GM21447 (cell line): ENCODE data around the gene SLC12A3.
"Not testable (repeated sequence)": the region's sequence is repeated elsewhere in the genome, so short reads cannot be mapped to it uniquely, and the experiment has no call there.

Source experiments
- ATAC-seq: cut with Tn5 transposase; IDR thresholded peaks from one replicate; pipeline ENCODE4 v1.9.1; 2021; ENCODE audit not compliant: unreplicated experiment

Gene SLC12A3

GRCh38 chr16:56868766-56869165 lies 3.8 kb downstream of the SLC12A3 start:
- ATAC-seq, result not testable (repeated sequence)

DNA sequence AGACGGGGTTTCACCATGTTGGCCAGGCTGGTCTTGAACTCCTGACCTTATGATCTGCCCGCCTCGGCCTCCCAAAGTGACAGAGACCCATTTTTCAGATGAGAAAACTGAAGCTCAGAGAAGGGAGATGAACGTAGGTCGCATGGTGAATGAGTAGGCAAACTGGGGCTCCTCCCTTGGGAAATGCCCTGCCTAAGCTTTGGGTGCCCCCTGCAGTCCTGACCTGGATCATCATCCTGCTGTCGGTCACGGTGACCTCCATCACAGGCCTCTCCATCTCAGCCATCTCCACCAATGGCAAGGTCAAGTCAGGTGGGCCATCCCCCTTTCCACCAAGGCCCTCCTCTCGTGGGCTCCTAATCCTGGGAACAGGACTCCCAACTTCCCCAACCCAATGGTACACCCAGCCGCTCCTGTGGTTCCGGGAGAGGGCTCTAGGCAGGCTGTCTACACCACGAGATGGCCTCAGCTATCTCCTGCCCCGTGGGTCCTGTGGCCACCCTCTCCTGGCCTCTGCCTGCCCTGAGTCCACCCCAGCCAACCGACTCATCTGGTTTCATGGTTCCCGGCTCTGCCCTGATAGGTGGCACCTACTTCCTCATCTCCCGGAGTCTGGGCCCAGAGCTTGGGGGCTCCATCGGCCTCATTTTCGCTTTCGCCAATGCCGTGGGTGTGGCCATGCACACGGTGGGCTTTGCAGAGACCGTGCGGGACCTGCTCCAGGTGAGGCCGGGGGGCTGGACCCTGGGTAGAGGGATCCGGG lies 4.7 kb downstream of the SLC12A3 start:
- no peak for ATAC-seq

DNA sequence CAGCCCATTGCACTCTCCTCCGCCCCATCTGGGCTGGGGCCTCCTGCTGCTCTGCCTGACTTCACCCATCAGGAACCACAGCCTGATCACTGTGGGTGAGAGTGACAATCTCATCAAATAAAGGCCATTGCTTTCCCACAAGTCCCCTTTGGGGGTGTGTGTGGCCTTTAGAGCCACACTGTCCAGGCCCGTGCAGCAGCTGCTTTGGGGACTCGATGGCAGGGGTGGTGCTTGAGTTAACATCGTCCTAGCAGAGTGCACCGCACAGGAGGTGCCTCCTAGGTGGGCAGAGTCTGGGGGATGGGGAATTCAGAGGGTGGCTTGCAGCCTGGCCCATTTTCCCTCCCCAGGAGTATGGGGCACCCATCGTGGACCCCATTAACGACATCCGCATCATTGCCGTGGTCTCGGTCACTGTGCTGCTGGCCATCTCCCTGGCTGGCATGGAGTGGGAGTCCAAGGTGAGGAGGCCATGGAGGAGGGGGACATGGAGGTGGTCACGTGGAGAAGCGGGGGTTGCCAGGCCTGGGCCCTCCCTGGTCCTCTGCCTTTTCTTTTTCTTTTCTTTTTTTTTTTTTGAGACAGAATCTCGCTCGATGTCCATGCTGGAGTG lies 5.4 kb downstream of the SLC12A3 start:
- no peak for ATAC-seq

GRCh38 chr16:56871172-56871593 lies 6.2 kb downstream of the SLC12A3 start:
- ATAC-seq, result peak; percentile 46

GRCh38 chr16:56872863-56873391 lies 7.9 kb downstream of the SLC12A3 start:
- no peak for ATAC-seq

DNA sequence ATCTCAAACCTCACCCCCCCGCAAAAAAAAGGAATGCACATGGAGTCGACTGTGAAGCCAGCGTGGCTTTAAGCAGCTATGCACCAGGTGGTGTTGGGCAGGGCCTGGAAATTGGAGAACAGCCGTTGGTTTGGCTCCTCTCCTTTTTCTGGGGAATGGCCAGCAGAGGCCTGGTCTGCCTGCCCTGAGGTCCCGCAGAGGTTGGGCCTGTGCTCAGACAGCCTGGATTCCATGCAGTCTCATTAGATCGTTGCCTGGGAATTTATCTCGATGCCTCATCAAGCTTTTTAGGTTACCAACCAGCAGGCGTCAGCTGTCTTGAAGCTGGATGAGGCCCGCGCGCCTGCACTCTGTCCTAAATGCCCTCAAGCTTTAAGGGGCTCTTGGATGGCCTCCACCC lies 9.8 kb downstream of the SLC12A3 start:
- no peak for ATAC-seq

- no peak for ATAC-seq
These were observed 11.0 kb downstream of the SLC12A3 start for GRCh38 chr16:56876048-56876447.

- no peak for ATAC-seq
These were observed 12.6 kb downstream of the SLC12A3 start for GRCh38 chr16:56877486-56878182.

- ATAC-seq, result no peak
These were observed 13.4 kb downstream of the SLC12A3 start for GRCh38 chr16:56878282-56878854.

GRCh38 chr16:56879276-56879675 lies 14.3 kb downstream of the SLC12A3 start:
- ATAC-seq, result no peak

DNA sequence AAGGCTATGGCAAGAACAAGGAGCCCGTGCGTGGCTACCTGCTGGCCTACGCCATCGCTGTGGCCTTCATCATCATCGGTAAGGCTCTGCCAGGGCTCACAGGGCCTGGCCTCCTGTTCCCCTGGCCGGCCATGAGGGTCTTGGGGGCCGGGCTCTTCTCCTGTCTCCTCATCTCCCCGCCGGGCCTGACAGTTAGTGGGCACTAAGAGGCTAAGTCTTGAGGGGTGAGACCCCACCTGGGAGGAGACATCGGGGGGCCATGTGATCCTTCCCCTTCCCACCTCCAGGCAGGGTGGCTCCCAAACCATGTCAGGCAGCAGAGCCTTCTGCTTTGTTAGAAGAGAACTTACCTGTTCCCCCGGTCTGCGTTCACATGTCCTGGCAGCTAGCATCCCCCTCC lies 15.2 kb downstream of the SLC12A3 start:
- ATAC-seq, result no peak

GRCh38 chr16:56880685-56881084 lies 15.7 kb downstream of the SLC12A3 start:
- ATAC-seq, result no peak

GRCh38 chr16:56882077-56882800 lies 17.2 kb downstream of the SLC12A3 start:
- no peak for ATAC-seq

- ATAC-seq, result no peak
These were observed 18.6 kb downstream of the SLC12A3 start for GRCh38 chr16:56883586-56883985.

- ATAC-seq, result no peak
These were observed 19.1 kb downstream of the SLC12A3 start for GRCh38 chr16:56884026-56884582.

- ATAC-seq, result not testable (repeated sequence)
These were observed 19.9 kb downstream of the SLC12A3 start for GRCh38 chr16:56884929-56885328.

DNA sequence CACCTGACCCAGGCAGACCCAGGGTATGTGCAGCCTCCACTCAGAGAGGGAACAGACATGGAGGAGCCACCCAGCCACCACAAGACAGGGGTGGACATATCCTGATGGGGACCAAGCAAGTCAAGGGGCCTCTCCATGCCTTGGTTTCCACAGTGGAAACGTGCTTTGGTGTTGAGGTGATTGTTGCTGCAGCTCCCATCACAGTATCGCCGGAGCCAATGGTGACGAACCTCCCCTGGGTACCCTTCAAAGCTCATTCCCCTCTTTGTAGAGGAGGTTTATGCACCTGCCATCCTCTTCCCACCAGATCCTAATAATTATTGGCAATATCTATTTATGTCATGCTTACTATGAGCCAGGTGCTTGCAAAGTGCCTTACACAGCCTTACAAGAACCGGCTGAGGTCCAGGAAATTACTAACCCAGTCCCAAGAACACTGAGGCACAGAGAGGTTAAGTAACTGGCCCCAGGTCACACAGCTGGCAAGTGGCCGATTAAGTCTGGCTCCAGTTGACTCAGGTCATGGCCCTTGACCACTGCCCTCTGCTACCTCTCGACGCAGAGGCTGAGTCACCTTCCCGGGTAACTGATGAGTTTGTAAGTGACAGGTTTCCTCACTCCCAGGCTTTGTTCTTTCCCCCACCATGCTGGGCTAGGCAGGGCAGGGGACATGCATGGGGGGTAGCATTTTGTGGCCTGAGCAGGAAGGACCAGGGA lies 20.6 kb downstream of the SLC12A3 start:
- ATAC-seq, result no peak

- ATAC-seq, result no peak
These were observed 21.3 kb downstream of the SLC12A3 start for GRCh38 chr16:56886296-56886695.

GRCh38 chr16:56886826-56887225 lies 21.8 kb downstream of the SLC12A3 start:
- ATAC-seq, result no peak

DNA sequence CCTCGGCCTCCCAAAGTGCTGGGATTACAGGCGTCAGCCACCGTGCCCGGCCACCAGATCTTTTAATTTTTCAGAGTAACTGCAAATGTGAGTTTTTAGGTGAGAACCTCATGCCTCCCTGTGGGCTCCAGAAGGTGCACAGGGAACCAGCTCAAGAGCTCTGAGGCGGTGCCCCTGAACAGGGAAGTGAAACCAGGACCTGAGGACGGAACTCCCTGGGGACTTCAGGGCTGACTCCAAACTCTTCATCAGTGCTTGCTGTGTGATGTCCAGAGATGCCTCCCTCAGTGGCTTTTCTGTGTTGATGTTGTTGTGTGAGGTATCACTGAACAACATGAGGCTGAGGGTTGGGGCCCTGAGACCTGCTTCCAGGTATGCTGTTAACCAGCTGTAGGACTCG lies 23.8 kb downstream of the SLC12A3 start:
- no peak for ATAC-seq
